RWPE1 (cell line): ENCODE measurements around the gene IMMP2L.

ENCODE experiments used
- CTCF ChIA-PET: fragments of 350-600 bp; sonication (Branson Sonifier 250); formaldehyde crosslinking; extraction: SDS; loops from one replicate; lab custom pipeline; 2021; lab: Yijun Ruan, JAX
- POLR2A ChIA-PET: fragments of 400-600 bp; formaldehyde crosslinking; extraction: SDS; loops from one replicate; lab custom pipeline; 2020; ENCODE audit warnings: antibody characterized with exemption; ENCODE audit not compliant: low non-redundant PET; lab: Yijun Ruan, JAX
- DNase-seq: peaks from one replicate; pipeline ENCODE4 v3.0.0; 2012; ENCODE audit warnings: low spot score
- H3K27ac ChIP-seq: fragments of 450-650 bp; 2 replicates; pipeline ENCODE4 v1.5.1; 2017
- TF ChIP-seq, protein P1 (sequence below): fragments of 450-650 bp; conservative IDR thresholded peaks from 2 replicates; pipeline ENCODE4 v1.5.1; 2017; ENCODE audit warnings: low read depth, mild to moderate bottlenecking

The IMMP2L gene

DNA sequence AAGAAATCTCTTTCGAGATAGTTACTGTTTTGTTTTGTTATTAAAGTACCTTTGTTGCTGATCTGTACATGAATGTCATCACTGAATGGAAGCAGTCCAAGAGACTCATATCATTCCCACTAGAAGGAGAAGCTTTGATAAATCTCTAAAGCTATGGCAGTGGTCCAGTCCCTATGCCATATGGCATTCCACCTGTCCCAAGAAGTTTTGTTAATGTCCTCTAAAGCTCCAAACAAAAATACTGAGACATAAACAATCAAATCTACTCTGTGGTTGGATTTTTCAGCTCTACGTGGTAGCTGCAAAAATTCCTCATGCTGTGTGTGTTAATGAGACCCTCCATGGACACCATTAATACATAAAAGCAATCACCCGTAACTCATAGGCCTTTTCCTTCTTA, 377.3 kb downstream of the IMMP2L start:
- no peak for DNase-seq

DNA sequence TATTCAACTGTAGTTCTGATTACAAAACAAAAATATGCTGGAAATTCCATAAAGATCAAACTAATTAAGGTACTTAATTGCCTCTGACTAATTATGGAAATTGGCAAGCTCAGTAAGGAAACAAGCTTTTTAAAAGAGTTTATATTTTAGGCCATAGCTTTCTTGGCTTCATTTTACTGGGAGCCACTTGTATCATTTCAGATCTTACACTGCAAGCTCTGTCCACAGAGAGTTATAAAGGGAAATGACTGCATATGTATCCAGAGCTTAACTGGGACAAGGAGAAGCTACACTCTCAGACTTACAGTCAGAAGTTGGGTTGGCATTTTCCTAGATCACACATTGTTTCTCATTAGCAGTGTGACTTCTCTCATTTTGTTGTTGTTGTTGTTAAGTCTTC, 379.0 kb downstream of the IMMP2L start:
- no peak for DNase-seq
- POLR2A ChIA-PET, result no interaction called here
- CTCF ChIA-PET, result interaction anchor here (0.6 kb wide), 1 partner anchor 680 kb away, joined by 4 read pairs; no protein-coding TSS in a partner anchor
- no peak overlapping the region for H3K27ac ChIP-seq
- TF ChIP-seq, protein P1, sequence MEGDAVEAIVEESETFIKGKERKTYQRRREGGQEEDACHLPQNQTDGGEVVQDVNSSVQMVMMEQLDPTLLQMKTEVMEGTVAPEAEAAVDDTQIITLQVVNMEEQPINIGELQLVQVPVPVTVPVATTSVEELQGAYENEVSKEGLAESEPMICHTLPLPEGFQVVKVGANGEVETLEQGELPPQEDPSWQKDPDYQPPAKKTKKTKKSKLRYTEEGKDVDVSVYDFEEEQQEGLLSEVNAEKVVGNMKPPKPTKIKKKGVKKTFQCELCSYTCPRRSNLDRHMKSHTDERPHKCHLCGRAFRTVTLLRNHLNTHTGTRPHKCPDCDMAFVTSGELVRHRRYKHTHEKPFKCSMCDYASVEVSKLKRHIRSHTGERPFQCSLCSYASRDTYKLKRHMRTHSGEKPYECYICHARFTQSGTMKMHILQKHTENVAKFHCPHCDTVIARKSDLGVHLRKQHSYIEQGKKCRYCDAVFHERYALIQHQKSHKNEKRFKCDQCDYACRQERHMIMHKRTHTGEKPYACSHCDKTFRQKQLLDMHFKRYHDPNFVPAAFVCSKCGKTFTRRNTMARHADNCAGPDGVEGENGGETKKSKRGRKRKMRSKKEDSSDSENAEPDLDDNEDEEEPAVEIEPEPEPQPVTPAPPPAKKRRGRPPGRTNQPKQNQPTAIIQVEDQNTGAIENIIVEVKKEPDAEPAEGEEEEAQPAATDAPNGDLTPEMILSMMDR, result no peak

More for the DNA sequence above, 377.3 kb downstream of the IMMP2L start:
- ChIA-PET POLR2A (no interaction called here), CTCF (no interaction called here)
- TF ChIP-seq, protein P1, result no peak
- no peak overlapping the region for H3K27ac ChIP-seq

DNA sequence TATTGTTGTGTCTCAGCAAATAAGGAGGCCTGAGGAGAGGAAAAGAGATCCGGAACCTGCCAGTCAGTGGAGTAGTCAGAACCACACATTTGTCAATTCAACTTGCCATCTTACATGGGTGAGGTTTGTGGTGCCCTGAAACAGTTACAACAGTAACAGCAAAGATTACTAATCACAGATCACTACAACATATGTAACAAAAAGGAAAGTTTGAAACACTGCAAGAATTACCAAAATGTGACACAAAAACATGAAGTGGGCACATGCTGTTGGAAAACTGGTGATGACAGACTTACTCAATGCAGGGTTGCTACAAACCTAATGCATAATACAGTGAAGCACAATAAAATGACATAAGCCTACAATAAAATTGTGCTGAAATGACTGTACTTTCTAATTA, 382.0 kb downstream of the IMMP2L start:
- no peak for DNase-seq
- ChIA-PET CTCF (no interaction called here), POLR2A (interaction anchor here (0.7 kb wide), 1 partner anchor 29 kb away, joined by 3 read pairs; no protein-coding TSS in a partner anchor)
- no peak overlapping the region for H3K27ac ChIP-seq
- TF ChIP-seq, protein P1, result no peak

DNA sequence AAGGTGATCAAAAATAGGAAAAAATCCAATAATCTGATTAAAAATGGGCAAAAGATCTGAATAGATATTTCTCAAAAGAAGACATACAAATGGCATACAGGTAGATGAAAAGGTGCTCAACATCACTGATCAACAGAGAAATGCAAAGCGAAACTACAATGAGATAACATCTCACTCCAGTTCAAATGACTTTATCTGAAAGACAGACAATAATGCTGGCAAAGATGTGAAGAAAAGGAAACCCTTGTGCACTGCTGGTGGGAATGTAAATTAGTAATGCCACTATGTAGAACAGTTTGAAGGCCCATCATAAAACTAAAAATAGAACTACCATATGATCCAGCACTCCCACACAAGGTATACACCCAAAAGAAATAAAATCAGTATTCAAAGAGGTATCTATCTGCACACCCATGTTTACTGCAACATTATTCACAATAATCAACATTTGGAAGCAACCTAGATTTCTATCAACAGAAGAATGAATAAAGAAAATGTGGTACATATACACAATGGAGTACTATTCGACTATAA, 386.3 kb downstream of the IMMP2L start:
- no peak for DNase-seq
- no peak overlapping the region for H3K27ac ChIP-seq
- TF ChIP-seq, protein P1, result no peak
- ChIA-PET CTCF (no interaction called here), POLR2A (no interaction called here)

DNA sequence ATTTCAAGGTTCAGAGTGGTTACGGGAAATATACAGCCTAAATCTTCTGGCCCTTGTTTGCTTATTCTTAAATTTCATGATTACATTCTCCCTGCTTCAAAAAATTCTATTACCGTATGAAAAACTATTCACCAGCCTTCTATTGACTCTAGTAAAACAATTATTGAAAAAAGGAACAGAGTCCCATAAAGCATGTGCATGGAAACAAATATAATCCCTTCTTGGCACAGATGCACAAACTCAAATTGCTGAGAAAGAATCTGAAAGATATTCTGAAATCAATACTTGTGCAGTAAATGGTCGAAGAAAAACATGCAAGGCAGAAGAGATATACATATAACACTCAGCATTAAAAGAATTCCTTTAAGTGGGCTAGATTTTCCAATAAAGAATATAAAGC, 387.8 kb downstream of the IMMP2L start:
- ChIA-PET POLR2A (no interaction called here), CTCF (no interaction called here)
- no peak for DNase-seq
- H3K27ac ChIP-seq, result no peak overlapping the region
- TF ChIP-seq, protein P1, result no peak

DNA sequence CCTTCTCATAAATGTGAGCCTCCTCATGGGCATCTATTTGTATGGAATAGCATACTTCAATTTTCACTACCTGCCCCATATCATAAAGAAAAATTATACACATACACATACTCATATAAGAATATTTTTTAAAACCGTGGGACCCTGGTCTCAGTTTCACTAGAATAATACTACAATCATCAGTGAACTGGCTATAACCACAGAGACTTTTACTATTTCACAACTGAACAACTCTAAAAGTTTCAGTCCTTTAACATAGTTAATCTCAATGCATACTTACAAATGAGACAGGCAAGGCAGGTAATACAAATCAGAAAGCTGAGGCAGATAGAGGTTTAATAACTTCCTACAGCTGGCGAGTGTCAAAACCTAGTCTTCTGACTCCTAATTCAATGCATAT, 388.3 kb downstream of the IMMP2L start:
- no peak for DNase-seq
- CTCF ChIA-PET, result no interaction called here
- TF ChIP-seq, protein P1, result no peak
- H3K27ac ChIP-seq, result no peak overlapping the region
- POLR2A ChIA-PET, result no interaction called here
